GM12872 (cell line): Measurements from ENCODE around the gene PRDM16.

ENCODE experiments used
- CTCF ChIP-seq: IDR thresholded peaks from 3 replicates; pipeline ENCODE4 v1.5.1; 2011; ENCODE audit warnings: low read depth, mild to moderate bottlenecking, low read length, moderate library complexity; ENCODE audit not compliant: insufficient read depth

Gene PRDM16

GRCh38 chr1:3352952-3353331 is 283.9 kb downstream of the PRDM16 start:
- no peak for TF ChIP-seq CTCF

GRCh38 chr1:3353876-3354275 is 284.9 kb downstream of the PRDM16 start:
- TF ChIP-seq CTCF: no peak

GRCh38 chr1:3355089-3355488 is 286.1 kb downstream of the PRDM16 start:
- TF ChIP-seq CTCF: no peak

DNA sequence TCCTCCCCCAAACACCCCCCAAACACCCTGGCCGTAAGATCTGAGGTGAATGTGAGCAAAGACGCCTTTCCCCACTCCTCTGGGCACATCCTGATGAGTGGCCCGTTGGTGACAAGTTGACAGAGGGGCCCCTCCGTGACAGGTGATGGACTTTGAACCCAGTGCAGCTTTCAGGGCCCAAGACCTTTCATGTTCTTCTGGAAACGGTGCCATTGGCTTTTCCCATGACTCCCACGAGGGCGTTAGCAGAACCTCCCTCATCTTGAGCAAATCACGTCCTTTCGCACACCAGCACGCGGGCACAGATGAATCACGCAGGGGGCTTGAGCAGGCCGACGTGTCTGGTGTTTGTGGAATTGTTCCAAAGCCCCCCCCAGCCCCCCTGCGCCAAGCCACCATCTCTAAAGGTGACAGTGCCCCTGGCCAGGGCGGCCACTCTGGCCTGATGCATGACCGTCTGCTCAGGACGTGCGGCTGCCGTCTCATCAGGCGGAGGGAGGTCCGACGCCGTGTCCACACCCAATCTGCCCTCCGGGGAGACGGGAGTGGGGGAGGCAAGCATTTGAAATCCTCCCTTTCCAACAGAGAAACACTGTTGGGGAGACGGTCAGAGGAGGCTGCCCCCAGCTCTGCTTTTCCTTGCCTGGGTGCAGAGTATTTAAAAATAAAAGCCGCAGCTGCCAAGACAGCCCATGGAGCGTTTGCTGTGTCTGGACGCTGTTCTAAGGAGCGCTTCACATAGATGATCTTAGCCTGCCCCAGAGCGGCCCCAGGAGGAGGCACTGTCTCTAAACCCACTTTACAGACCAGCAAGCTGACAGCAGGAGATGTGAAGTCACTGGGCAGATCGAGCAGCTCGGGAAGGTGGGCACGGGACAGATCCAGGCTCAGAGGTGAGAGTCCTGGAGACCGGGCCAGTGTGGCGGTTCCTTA is 287.2 kb downstream of the PRDM16 start:
- no peak for TF ChIP-seq CTCF

GRCh38 chr1:3356827-3357460 is 287.9 kb downstream of the PRDM16 start:
- no peak for TF ChIP-seq CTCF

DNA sequence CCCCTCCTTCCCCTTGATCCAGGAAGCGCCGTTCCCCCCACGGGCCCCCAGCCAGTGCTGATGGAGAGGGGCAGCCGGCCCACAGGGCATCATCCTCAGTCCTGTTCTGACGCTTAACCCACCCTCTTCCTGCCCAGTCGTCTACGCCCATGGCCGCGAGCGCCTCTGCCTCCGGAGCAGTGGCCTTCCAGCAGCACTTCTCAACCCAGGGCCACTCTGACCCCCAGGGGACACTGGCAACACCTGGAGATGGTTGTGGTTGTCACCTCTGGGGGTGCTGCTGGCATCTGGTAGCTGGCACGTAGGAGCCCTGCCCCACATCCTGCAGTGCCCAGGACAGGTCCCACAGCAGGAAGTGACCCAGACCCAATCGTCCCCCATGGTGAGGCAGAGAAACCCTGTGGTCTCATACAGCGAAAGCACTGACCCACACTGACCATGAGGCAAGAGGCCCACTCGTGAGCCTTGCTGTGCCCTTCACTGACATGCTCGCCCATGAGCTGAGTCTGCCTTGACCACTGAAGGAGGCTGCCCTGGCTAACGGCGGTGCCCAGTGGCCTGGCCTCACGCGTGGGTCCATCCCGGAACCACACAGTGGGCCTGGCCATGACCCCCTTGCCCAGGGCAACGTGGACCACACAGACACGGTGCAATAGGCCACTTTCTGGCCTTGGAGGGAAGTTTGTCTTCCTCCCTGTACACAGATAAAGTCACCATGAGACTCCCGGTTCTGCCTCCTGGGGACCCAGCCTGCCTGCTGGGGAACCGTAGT is 288.7 kb downstream of the PRDM16 start:
- no peak for TF ChIP-seq CTCF

- no peak for TF ChIP-seq CTCF
Observed at GRCh38 chr1:3359351-3359750, 290.3 kb downstream of the PRDM16 start.
